ENCODE data around the gene RFC1. TPM values are rescaled to one million over a fixed set of nuclear protein-coding genes. Genes with fewer than 3 reads are reported as not detected.

RFC1 gene
- polyA plus RNA-seq, 1 donor = 33.5 TPM

Other genes starting within 250 kb of the RFC1 start
- 18.8 TPM for gene WDR19, start 183.8 kb downstream of the RFC1 start, polyA plus RNA-seq (ENCODE audit: insufficient read length)
- 0.09 TPM for gene KLB, start 40.6 kb upstream of the RFC1 start, polyA plus RNA-seq (ENCODE audit: insufficient read length)
- 830 TPM for gene RPL9, start 92.6 kb upstream of the RFC1 start, polyA plus RNA-seq (ENCODE audit: insufficient read length)
- gene LIAS, start 92.7 kb upstream of the RFC1 start, polyA plus RNA-seq (ENCODE audit: insufficient read length) = 27.7 TPM
- gene UGDH, start 161.1 kb upstream of the RFC1 start, polyA plus RNA-seq (ENCODE audit: insufficient read length) = 41.4 TPM

All from forelimb muscle (tissue), 1 donor.